Lung microvascular endothelial cell (primary cell): ENCODE results near the gene SLC22A2. TPM values are rescaled to one million over a fixed set of nuclear protein-coding genes. Genes with fewer than 3 reads are reported as not detected.

Experiments used
- DNase-seq, 2 donors: peaks; one replicate each; pipeline versions ENCODE4 v3.0.0 to v3.0.0-alpha.2; 2010; ENCODE audit warnings: low read depth in 2 of 2
- total RNA-seq: library from RNA; depleted of rRNA; stranded (reverse); fragments of >200 nt; gene quantifications from 2 replicates; pipeline ENCODE4 v1.2.1, GENCODE V29; 2014

Gene SLC22A2
- total RNA-seq, 1 donor from 2014 or later, result not detected

- no peak for DNase-seq
Measured at GRCh38 chr6:160215232-160215631, 43.4 kb downstream of the SLC22A2 start.

- no peak for DNase-seq
Measured at GRCh38 chr6:160207618-160208017, 51.0 kb downstream of the SLC22A2 start.

GRCh38 chr6:160204710-160205109 is 53.9 kb downstream of the SLC22A2 start:
- no peak for DNase-seq

- no peak for DNase-seq
Measured at GRCh38 chr6:160203953-160204352, 54.7 kb downstream of the SLC22A2 start.

GRCh38 chr6:160203522-160203921 is 55.1 kb downstream of the SLC22A2 start:
- no peak for DNase-seq

GRCh38 chr6:160203076-160203475 is 55.5 kb downstream of the SLC22A2 start:
- no peak for DNase-seq

- no peak for DNase-seq
Measured at GRCh38 chr6:160202411-160202810, 56.2 kb downstream of the SLC22A2 start.

GRCh38 chr6:160201061-160201460 is 57.6 kb downstream of the SLC22A2 start:
- no peak for DNase-seq

- no peak for DNase-seq
Measured at GRCh38 chr6:160198606-160199211, 59.9 kb downstream of the SLC22A2 start.

GRCh38 chr6:160197662-160198061 is 61.0 kb downstream of the SLC22A2 start:
- DNase-seq, result no peak

GRCh38 chr6:160194808-160195207 is 63.8 kb downstream of the SLC22A2 start:
- no peak for DNase-seq

GRCh38 chr6:160192840-160193239 is 65.8 kb downstream of the SLC22A2 start:
- no peak for DNase-seq

- DNase-seq, result no peak
Measured at GRCh38 chr6:160190973-160191372, 67.6 kb downstream of the SLC22A2 start.

GRCh38 chr6:160190081-160190480 is 68.5 kb downstream of the SLC22A2 start:
- no peak for DNase-seq

- DNase-seq, result no peak
Measured at GRCh38 chr6:160188773-160189172, 69.8 kb downstream of the SLC22A2 start.

- no peak for DNase-seq
Measured at GRCh38 chr6:160180706-160181105, 77.9 kb downstream of the SLC22A2 start.

- no peak for DNase-seq
Measured at GRCh38 chr6:160178271-160178670, 80.3 kb downstream of the SLC22A2 start.

- DNase-seq, result no peak
Measured at GRCh38 chr6:160177220-160177619, 81.4 kb downstream of the SLC22A2 start.

GRCh38 chr6:160174681-160175080 is 83.9 kb downstream of the SLC22A2 start:
- DNase-seq, result no peak

GRCh38 chr6:160173806-160174527 is 84.7 kb downstream of the SLC22A2 start:
- no peak for DNase-seq

GRCh38 chr6:160172704-160173103 is 85.9 kb downstream of the SLC22A2 start:
- no peak for DNase-seq

- no peak for DNase-seq
Measured at GRCh38 chr6:160170018-160170680, 88.5 kb downstream of the SLC22A2 start.
